ENCODE measurements around the gene PRPF38A. TPM values are rescaled to one million over a fixed set of nuclear protein-coding genes. Genes with fewer than 3 reads are reported as not detected.

The PRPF38A gene
- total RNA-seq, 2 donors from 2014 or later = 6.7 to 8.9 TPM

GRCh38 chr1:52460694-52461093, 56.3 kb downstream of the PRPF38A start:
- Histone ChIP-seq H3K9me3 (no peaks in the 10 kb centered on the region), H3K27me3 (no peaks in the 10 kb centered on the region), H3K4me3 (no peak overlapping the region), H3K36me3 (replicated peaks in 1 of 2; ENCODE audit: insufficient read depth in 1 of 2, low read depth in 2 of 2) (no peaks in the 10 kb centered on the region), H3K4me1 (peaks cover 7% of the 10 kb centered on the region), H3K27ac (no peak overlapping the region)
- DNase-seq = no peak
- ATAC-seq = no peak
- TF ChIP-seq CTCF (IDR thresholded peaks at IDR 0.05) = no peak
- TF ChIP-seq POLR2A (IDR thresholded peaks at IDR 0.05) = no peak
- 64 to 71% methylated on average over 1 of the region's 1 CpG for WGBS, 2 donors
- intact Hi-C loops (cut with DNase I) = no loop called here

GRCh38 chr1:52461821-52462220, 57.4 kb downstream of the PRPF38A start:
- Histone ChIP-seq H3K27me3 (no peaks in the 10 kb centered on the region), H3K4me3 (no peak overlapping the region), H3K36me3 (replicated peaks in 1 of 2; ENCODE audit: insufficient read depth in 1 of 2, low read depth in 2 of 2) (no peaks in the 10 kb centered on the region), H3K27ac (no peak overlapping the region), H3K9me3 (no peaks in the 10 kb centered on the region), H3K4me1 (peaks cover 7% of the 10 kb centered on the region)
- TF ChIP-seq POLR2A (IDR thresholded peaks at IDR 0.05) = no peak
- no peak for TF ChIP-seq CTCF (IDR thresholded peaks at IDR 0.05)
- DNase-seq (no peak), ATAC-seq (no peak)
- 82 to 100% methylated on average over 1 of the region's 1 CpG for WGBS, 2 donors
- intact Hi-C loops (cut with DNase I) = no loop called here

- DNase-seq (no peak), ATAC-seq (no peak)
- TF ChIP-seq POLR2A (IDR thresholded peaks at IDR 0.05) = no peak
- TF ChIP-seq CTCF (IDR thresholded peaks at IDR 0.05) = no peak
- H3K36me3 ChIP-seq (replicated peaks in 1 of 2; ENCODE audit: insufficient read depth in 1 of 2, low read depth in 2 of 2) = no peaks in the 10 kb centered on the region
- 94 to 97% methylated on average over 5 of the region's 5 CpGs for WGBS, 2 donors
- no peak overlapping the region for H3K4me3 ChIP-seq
- intact Hi-C loops (cut with DNase I) = no loop called here
- no peaks in the 10 kb centered on the region for H3K9me3 ChIP-seq
- no peaks in the 10 kb centered on the region for H3K27me3 ChIP-seq
- H3K27ac ChIP-seq = no peak overlapping the region
- H3K4me1 ChIP-seq = peaks cover 7% of the 10 kb centered on the region
Measured at GRCh38 chr1:52463891-52464290, 59.5 kb downstream of the PRPF38A start.

GRCh38 chr1:52469108-52469507, 64.7 kb downstream of the PRPF38A start:
- Histone ChIP-seq H3K9me3 (no peaks in the 10 kb centered on the region), H3K4me1 (peaks cover 7% of the 10 kb centered on the region), H3K27ac (no peak overlapping the region), H3K4me3 (no peak overlapping the region), H3K36me3 (replicated peaks in 1 of 2; ENCODE audit: insufficient read depth in 1 of 2, low read depth in 2 of 2) (no peaks in the 10 kb centered on the region), H3K27me3 (no peaks in the 10 kb centered on the region)
- DNase-seq (no peak), ATAC-seq (no peak)
- no peak for TF ChIP-seq CTCF (IDR thresholded peaks at IDR 0.05)
- intact Hi-C loops (cut with DNase I) = no loop called here
- WGBS, 2 donors = 96 to 100% methylated on average over 2 of the region's 2 CpGs

Other genes starting within 250 kb of the PRPF38A start
- 10 to 100 TPM; 23.6 to 48.5 TPM for gene CC2D1B, start 38.4 kb upstream of the PRPF38A start, total RNA-seq
- gene ORC1, start 179 bp upstream of the PRPF38A start, total RNA-seq = under 1 TPM in 1 of 2 donors, not detected in 1; 0.52 TPM
- gene TUT4, start 148.5 kb downstream of the PRPF38A start, total RNA-seq = 10 to 100 TPM; 41.8 to 59.3 TPM
- gene GPX7, start 197.8 kb downstream of the PRPF38A start, total RNA-seq = 10 to 100 TPM in 1 of 2 donors, 1 to 10 TPM in 1; 9.6 to 22.1 TPM
- not detected for gene SHISAL2A, start 228.6 kb downstream of the PRPF38A start, total RNA-seq